GM18858 (cell line): ENCODE measurements around the gene SCNN1G.

Source experiments
- ATAC-seq: cut with Tn5 transposase; IDR thresholded peaks from one replicate; pipeline ENCODE4 v1.9.1; 2021; ENCODE audit not compliant: unreplicated experiment

SCNN1G gene

GRCh38 chr16:23149993-23150364, 32.6 kb upstream of the SCNN1G start:
- no peak for ATAC-seq

- ATAC-seq, result no peak
These were observed 30.0 kb upstream of the SCNN1G start for GRCh38 chr16:23152386-23153178.

- ATAC-seq, result no peak
These were observed 27.0 kb upstream of the SCNN1G start for GRCh38 chr16:23155445-23156049.

- ATAC-seq, result no peak
These were observed 26.4 kb upstream of the SCNN1G start for GRCh38 chr16:23156110-23156509.

- ATAC-seq, result no peak
These were observed 25.5 kb upstream of the SCNN1G start for GRCh38 chr16:23156946-23157460.

GRCh38 chr16:23158114-23158513, 24.4 kb upstream of the SCNN1G start:
- no peak for ATAC-seq

GRCh38 chr16:23160082-23160481, 22.5 kb upstream of the SCNN1G start:
- no peak for ATAC-seq

GRCh38 chr16:23160574-23160973, 22.0 kb upstream of the SCNN1G start:
- ATAC-seq, result no peak

GRCh38 chr16:23163921-23164320, 18.6 kb upstream of the SCNN1G start:
- no peak for ATAC-seq

GRCh38 chr16:23164736-23165135, 17.8 kb upstream of the SCNN1G start:
- ATAC-seq, result no peak

GRCh38 chr16:23172583-23172982, 10.0 kb upstream of the SCNN1G start:
- ATAC-seq, result no peak

GRCh38 chr16:23172994-23173393, 9.6 kb upstream of the SCNN1G start:
- no peak for ATAC-seq

- ATAC-seq, result no peak
These were observed 7.9 kb upstream of the SCNN1G start for GRCh38 chr16:23174622-23175021.

- ATAC-seq, result no peak
These were observed 6.9 kb upstream of the SCNN1G start for GRCh38 chr16:23175651-23176050.

GRCh38 chr16:23181506-23181905, 1.0 kb upstream of the SCNN1G start:
- ATAC-seq, result no peak

- ATAC-seq, result peak; percentile 49
These were observed 303 bp upstream of the SCNN1G start for GRCh38 chr16:23182206-23182678.

- ATAC-seq, result no peak
These were observed 958 bp downstream of the SCNN1G start for GRCh38 chr16:23183543-23183862.

GRCh38 chr16:23185656-23186055, 3.1 kb downstream of the SCNN1G start:
- ATAC-seq, result no peak

- ATAC-seq, result no peak
These were observed 3.6 kb downstream of the SCNN1G start for GRCh38 chr16:23186171-23186570.

GRCh38 chr16:23187341-23187740, 4.8 kb downstream of the SCNN1G start:
- no peak for ATAC-seq

- no peak for ATAC-seq
These were observed 6.4 kb downstream of the SCNN1G start for GRCh38 chr16:23188911-23189310.

- ATAC-seq, result no peak
These were observed 12.1 kb downstream of the SCNN1G start for GRCh38 chr16:23194497-23195221.
